Measurements from ENCODE around the gene HGD. TPM values are rescaled to one million over a fixed set of nuclear protein-coding genes. Genes with fewer than 3 reads are reported as not detected.

Gene HGD
- total RNA-seq, 1 experiment from 2014 or later = 0.33 TPM

DNA sequence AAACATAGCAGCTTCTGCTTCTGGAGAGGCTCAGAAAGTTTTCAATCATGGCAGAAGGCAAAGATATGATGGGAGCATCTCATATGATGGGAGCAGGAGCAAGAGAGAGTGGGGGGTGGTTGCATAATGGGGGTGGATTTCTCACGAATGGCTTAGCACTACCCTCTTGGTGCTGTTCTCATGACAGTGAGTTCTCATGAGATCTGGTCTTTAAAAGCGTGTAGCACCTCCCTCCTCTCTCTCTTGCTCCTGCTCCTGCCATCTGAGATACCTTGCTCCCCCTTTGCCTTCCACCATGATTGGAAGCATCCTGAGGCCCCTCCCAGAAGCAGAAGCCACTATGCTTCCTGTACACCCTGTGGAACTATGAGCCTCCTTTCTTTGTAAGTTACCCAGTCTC lies 22.2 kb downstream of the HGD start:
- TF ChIP-seq, protein P1, sequence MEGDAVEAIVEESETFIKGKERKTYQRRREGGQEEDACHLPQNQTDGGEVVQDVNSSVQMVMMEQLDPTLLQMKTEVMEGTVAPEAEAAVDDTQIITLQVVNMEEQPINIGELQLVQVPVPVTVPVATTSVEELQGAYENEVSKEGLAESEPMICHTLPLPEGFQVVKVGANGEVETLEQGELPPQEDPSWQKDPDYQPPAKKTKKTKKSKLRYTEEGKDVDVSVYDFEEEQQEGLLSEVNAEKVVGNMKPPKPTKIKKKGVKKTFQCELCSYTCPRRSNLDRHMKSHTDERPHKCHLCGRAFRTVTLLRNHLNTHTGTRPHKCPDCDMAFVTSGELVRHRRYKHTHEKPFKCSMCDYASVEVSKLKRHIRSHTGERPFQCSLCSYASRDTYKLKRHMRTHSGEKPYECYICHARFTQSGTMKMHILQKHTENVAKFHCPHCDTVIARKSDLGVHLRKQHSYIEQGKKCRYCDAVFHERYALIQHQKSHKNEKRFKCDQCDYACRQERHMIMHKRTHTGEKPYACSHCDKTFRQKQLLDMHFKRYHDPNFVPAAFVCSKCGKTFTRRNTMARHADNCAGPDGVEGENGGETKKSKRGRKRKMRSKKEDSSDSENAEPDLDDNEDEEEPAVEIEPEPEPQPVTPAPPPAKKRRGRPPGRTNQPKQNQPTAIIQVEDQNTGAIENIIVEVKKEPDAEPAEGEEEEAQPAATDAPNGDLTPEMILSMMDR (conservative IDR thresholded peaks at IDR 0.05) = no peak
- Histone ChIP-seq H2BK5ac (ENCODE audit: insufficient read length, low read length) (no peak overlapping the region), H3K9ac (ENCODE audit: extremely low read depth, insufficient read length, low read length) (no peak overlapping the region), H4K20me1 (ENCODE audit: control insufficient read depth, insufficient read depth, insufficient read length) (no peaks in the 10 kb centered on the region), H3K14ac (ENCODE audit: insufficient read depth, low read length) (no peak overlapping the region), H3K27ac (ENCODE audit: insufficient read length, low read depth, low read length) (no peak overlapping the region), H3K79me2 (ENCODE audit: insufficient read depth, low read length) (no peaks in the 10 kb centered on the region), H3T11ph (ENCODE audit: low read length) (no peak overlapping the region), H2BK120ac (ENCODE audit: low read depth, low read length, poor library complexity, severe bottlenecking) (no peak overlapping the region), H3K4me2 (ENCODE audit: insufficient read depth, insufficient read length, low read length) (no peak overlapping the region), H3K79me1 (ENCODE audit: insufficient read depth, low read depth, low read length, poor library complexity, severe bottlenecking) (no peaks in the 10 kb centered on the region), H3K56ac (ENCODE audit: insufficient read length, low read depth, low read length) (no peak overlapping the region), H4K5ac (ENCODE audit: insufficient read length, low read depth, low read length) (no peak overlapping the region), H2BK15ac (ENCODE audit: low read depth, low read length) (no peak overlapping the region), H3K23me2 (ENCODE audit: insufficient read length, low read depth, low read length, poor library complexity, severe bottlenecking) (no peaks in the 10 kb centered on the region), H2AFZ (ENCODE audit: low read length) (no peak overlapping the region), H3K23ac (ENCODE audit: insufficient read length, low read depth, low read length) (no peak overlapping the region), H3K4ac (ENCODE audit: low read depth, low read length) (no peak overlapping the region), H3K27me3 (ENCODE audit: insufficient read depth, low read length) (no peaks in the 10 kb centered on the region), H4K8ac (replicated peaks; ENCODE audit: insufficient read length, low read depth, low read length) (no peak overlapping the region), H3K4me1 (ENCODE audit: insufficient read depth, low read length) (no peaks in the 10 kb centered on the region), H2BK12ac (ENCODE audit: insufficient read length, low read depth, low read length) (no peak overlapping the region), H2BK20ac (ENCODE audit: low read depth, low read length, poor library complexity, severe bottlenecking) (no peak overlapping the region), H3K9me3 (ENCODE audit: control insufficient read depth, low read depth, low read length) (peaks cover 11% of the 10 kb centered on the region), H4K91ac (ENCODE audit: insufficient read length, low read depth, low read length) (no peak overlapping the region), H3K18ac (ENCODE audit: insufficient read length, low read depth, low read length) (no peak overlapping the region), H2AK5ac (ENCODE audit: insufficient read length, low read length) (no peak overlapping the region)
- Mint-ChIP-seq H3K27ac (no peak overlapping the region), H3K4me1 (peaks cover 4 to 6% of the 10 kb centered on the region in 2 experiments; a peak in 1 of 4 replicates), H3K27me3 (ENCODE audit: low read depth) (no peaks in the 10 kb centered on the region), H3K4me3 (no peak overlapping the region), H3K9me3 (peaks cover 18 to 24% of the 10 kb centered on the region in 2 experiments), H3K36me3 (ENCODE audit: insufficient read depth in 1 of 3, low read depth in 3 of 3) (peaks cover 12 to 19% (median 13%) of the 10 kb centered on the region in 3 experiments)
- WGBS (ENCODE audit: extremely low coverage, insufficient read length, low lambda C conversion rate) = no CpG with 5 or more reads among the region's 2 CpGs
- no peak for DNase-seq
